Activated CD4-positive, CD25-positive, alpha-beta regulatory T cell treated with anti-CD3 and anti-CD28 coated beads, Interleukin-2, amount 50 U/mL, for 16 hours (primary cell): ENCODE data around the gene ITGA4.

ENCODE experiments used
- DNase-seq: peaks from one replicate; pipeline ENCODE4 v3.0.0-alpha.2; 2020; ENCODE audit warnings: low read depth, low spot score

ITGA4 gene

GRCh38 chr2:181458871-181459270 lies 1.7 kb downstream of the ITGA4 start:
- DNase-seq = no peak

- no peak for DNase-seq
Measured at GRCh38 chr2:181459621-181460021, 2.4 kb downstream of the ITGA4 start.

- DNase-seq = no peak
Measured at GRCh38 chr2:181461056-181461997, 4.1 kb downstream of the ITGA4 start.

- no peak for DNase-seq
Measured at GRCh38 chr2:181462033-181462432, 4.8 kb downstream of the ITGA4 start.

- no peak for DNase-seq
Measured at GRCh38 chr2:181463588-181463987, 6.4 kb downstream of the ITGA4 start.

GRCh38 chr2:181464966-181465365 lies 7.8 kb downstream of the ITGA4 start:
- DNase-seq = no peak

GRCh38 chr2:181465676-181466375 lies 8.6 kb downstream of the ITGA4 start:
- no peak for DNase-seq

- DNase-seq = peak; percentile 47
Measured at GRCh38 chr2:181466661-181467576, 9.7 kb downstream of the ITGA4 start.

- DNase-seq = no peak
Measured at GRCh38 chr2:181467966-181468707, 11.0 kb downstream of the ITGA4 start.

GRCh38 chr2:181468811-181469210 lies 11.6 kb downstream of the ITGA4 start:
- no peak for DNase-seq

GRCh38 chr2:181471226-181471625 lies 14.0 kb downstream of the ITGA4 start:
- DNase-seq = no peak

GRCh38 chr2:181471783-181472182 lies 14.6 kb downstream of the ITGA4 start:
- DNase-seq = no peak

GRCh38 chr2:181472990-181473389 lies 15.8 kb downstream of the ITGA4 start:
- no peak for DNase-seq

- no peak for DNase-seq
Measured at GRCh38 chr2:181474222-181474881, 17.2 kb downstream of the ITGA4 start.

GRCh38 chr2:181483211-181483610 lies 26.0 kb downstream of the ITGA4 start:
- no peak for DNase-seq

GRCh38 chr2:181483876-181484275 lies 26.7 kb downstream of the ITGA4 start:
- DNase-seq = no peak

GRCh38 chr2:181484851-181485637 lies 27.9 kb downstream of the ITGA4 start:
- DNase-seq = no peak

GRCh38 chr2:181485638-181485946 lies 28.4 kb downstream of the ITGA4 start:
- DNase-seq = no peak

- DNase-seq = no peak
Measured at GRCh38 chr2:181499231-181499630, 42.0 kb downstream of the ITGA4 start.

- DNase-seq = no peak
Measured at GRCh38 chr2:181500201-181500600, 43.0 kb downstream of the ITGA4 start.
